Common myeloid progenitor, CD34-positive (primary cell): ENCODE results near the gene STH.
A peak's percentile ranks its signal among the peaks of the same experiment; 100 is the strongest.

Source experiments
- CTCF ChIA-PET: fragments of 350-600 bp; sonication (Branson Sonifier 250); formaldehyde crosslinking; loops from one replicate; lab custom pipeline; 2021; ENCODE audit warnings: antibody characterized with exemption; lab: Charles Lee
- POLR2A ChIA-PET: fragments of 350-600 bp; sonication (Branson Sonifier 250); formaldehyde crosslinking; loops from one replicate; lab custom pipeline; 2021; ENCODE audit warnings: antibody characterized with exemption; lab: Charles Lee
- DNase-seq, 3 donors: peaks; one replicate each; pipeline versions ENCODE4 v3.0.0 to v3.0.0-alpha.2; 2013
- H3K27ac ChIP-seq, 2 experiments: 1 replicate in 1 of 2; 2 replicates in 1 of 2; pipeline ENCODE4 v1.7.0; 2013; ENCODE audit warnings: inconsistent platforms in 2 of 2, low read length in 2 of 2, mild to moderate bottlenecking in 2 of 2, low read depth in 1 of 2, moderate library complexity in 1 of 2; ENCODE audit not compliant: severe bottlenecking in 2 of 2, insufficient read depth in 1 of 2, poor library complexity in 1 of 2
- H3K27me3 ChIP-seq, 5 experiments: replicated peaks in 2 of 5; 1 replicate in 3 of 5; 2 replicates in 2 of 5; pipeline versions ENCODE4 v1.6.1 to v1.7.0; 2013; ENCODE audit warnings: low read length in 4 of 5, mild to moderate bottlenecking in 2 of 5, moderate library complexity in 2 of 5, inconsistent platforms in 1 of 5; ENCODE audit not compliant: insufficient read depth in 5 of 5, control insufficient read depth in 4 of 5
- H3K36me3 ChIP-seq, 4 experiments: 1 replicate in 2 of 4; 2 replicates in 2 of 4; pipeline versions ENCODE4 v1.6.1 to v1.7.0; 2013; ENCODE audit warnings: low read length in 3 of 4, control low read depth in 1 of 4, mild to moderate bottlenecking in 1 of 4; ENCODE audit not compliant: control insufficient read depth in 4 of 4, insufficient read depth in 4 of 4
- H3K4me1 ChIP-seq, 4 experiments: 1 replicate in 3 of 4; 2 replicates in 1 of 4; pipeline versions ENCODE4 v1.6.1 to v1.7.1; 2013; ENCODE audit warnings: low read length in 3 of 4, mild to moderate bottlenecking in 3 of 4, control low read depth in 1 of 4, inconsistent platforms in 1 of 4, moderate library complexity in 1 of 4; ENCODE audit not compliant: control insufficient read depth in 4 of 4, insufficient read depth in 4 of 4; ENCODE audit errors: control extremely low read depth in 1 of 4
- H3K4me3 ChIP-seq, 7 experiments: 1 replicate in 4 of 7; 2 replicates in 3 of 7; pipeline versions ENCODE4 v1.5.1 to v1.7.0; 2013; ENCODE audit warnings: mild to moderate bottlenecking in 7 of 7, low read length in 6 of 7, moderate library complexity in 6 of 7, inconsistent platforms in 2 of 7, low read depth in 2 of 7, control low read depth in 1 of 7; ENCODE audit not compliant: insufficient read depth in 4 of 7, control insufficient read depth in 1 of 7; ENCODE audit errors: extremely low read depth in 1 of 7
- H3K9me3 ChIP-seq, 5 experiments: 1 replicate in 4 of 5; 2 replicates in 1 of 5; pipeline versions ENCODE4 v1.6.1 to v1.7.1; 2013; ENCODE audit warnings: low read length in 4 of 5, mild to moderate bottlenecking in 2 of 5, inconsistent platforms in 1 of 5, low read depth in 1 of 5, moderate library complexity in 1 of 5; ENCODE audit not compliant: control insufficient read depth in 4 of 5, insufficient read depth in 2 of 5; ENCODE audit errors: control extremely low read depth in 1 of 5
- WGBS: methylation state at CpG from one replicate; pipeline ENCODE4 v1.1.5; 2013; ENCODE audit not compliant: insufficient coverage; 5-methylcytosine and 5-hydroxymethylcytosine counted together

Gene STH

GRCh38 chr17:46033392-46033791 lies 34.3 kb downstream of the STH start:
- Histone ChIP-seq H3K27ac (no peak overlapping the region), H3K9me3 (no peaks in the 10 kb centered on the region), H3K4me3 (no peak overlapping the region), H3K4me1 (peaks cover 0 to 5% (median 0%) of the 10 kb centered on the region in 4 experiments), H3K36me3 (peaks cover 30 to 96% (median 77%) of the 10 kb centered on the region in 4 experiments), H3K27me3 (no peaks in the 10 kb centered on the region)
- CTCF ChIA-PET, result interaction anchor here (0.7 to 2.5 kb wide), 3 partner anchors 11 to 84 kb away, joined by 3 to 12 read pairs (median 5); no protein-coding TSS in a partner anchor
- DNase-seq, result no peak
- WGBS, result 100% methylated on average over 2 of the region's 3 CpGs
- POLR2A ChIA-PET, result interaction anchor here (0.6 kb wide), 1 partner anchor 115 kb away, joined by 3 read pairs; no protein-coding TSS in a partner anchor

GRCh38 chr17:46035112-46035818 lies 36.2 kb downstream of the STH start:
- 100% methylated on average over 1 of the region's 3 CpGs for WGBS
- ChIA-PET CTCF (interaction anchor here (1.2 to 2.5 kb wide), 4 partner anchors 9 to 152 kb away, joined by 4 to 12 read pairs (median 7); no protein-coding TSS in a partner anchor), POLR2A (no interaction called here)
- no peaks in the 10 kb centered on the region for H3K9me3 ChIP-seq
- H3K36me3 ChIP-seq, result peaks cover 38 to 99% (median 86%) of the 10 kb centered on the region in 4 experiments
- peak overlapping the region; percentile 46 to 72 for H3K27ac ChIP-seq
- H3K4me1 ChIP-seq, result peaks cover 0 to 5% (median 0%) of the 10 kb centered on the region in 4 experiments
- peak in 2 of 3 donors; percentile 76 to 80 for DNase-seq
- no peak overlapping the region for H3K4me3 ChIP-seq
- no peaks in the 10 kb centered on the region for H3K27me3 ChIP-seq

- no peak for DNase-seq
- CTCF ChIA-PET, result interaction anchor here (0.8 to 2.1 kb wide), 3 partner anchors 8 to 156 kb away, joined by 3 to 8 read pairs (median 6); partner anchors contain the start of gene KANSL1
- Histone ChIP-seq H3K4me3 (no peak overlapping the region), H3K9me3 (no peaks in the 10 kb centered on the region), H3K27me3 (no peaks in the 10 kb centered on the region), H3K27ac (no peak overlapping the region), H3K36me3 (peaks cover 42 to 95% (median 77%) of the 10 kb centered on the region in 4 experiments), H3K4me1 (peaks cover 0 to 5% (median 0%) of the 10 kb centered on the region in 4 experiments)
- 96% methylated on average over 4 of the region's 6 CpGs for WGBS
- POLR2A ChIA-PET, result no interaction called here
Observed at GRCh38 chr17:46036491-46036890, 37.4 kb downstream of the STH start.

GRCh38 chr17:46037722-46038255 lies 38.7 kb downstream of the STH start:
- Histone ChIP-seq H3K27ac (no peak overlapping the region), H3K27me3 (no peaks in the 10 kb centered on the region), H3K4me3 (no peak overlapping the region), H3K36me3 (peaks cover 40 to 92% (median 70%) of the 10 kb centered on the region in 4 experiments), H3K4me1 (peaks cover 0 to 5% (median 0%) of the 10 kb centered on the region in 4 experiments), H3K9me3 (no peaks in the 10 kb centered on the region)
- ChIA-PET POLR2A (interaction anchor here (0.6 kb wide), 1 partner anchor 173 kb away, joined by 3 read pairs; no protein-coding TSS in a partner anchor), CTCF (interaction anchor here (0.6 to 2.2 kb wide), 5 partner anchors 8 to 89 kb away, joined by 3 to 8 read pairs (median 4); no protein-coding TSS in a partner anchor)
- WGBS, result 100% methylated on average over 4 of the region's 4 CpGs
- DNase-seq, result no peak

- ChIA-PET POLR2A (no interaction called here), CTCF (interaction anchor here (0.8 to 2.2 kb wide), 5 partner anchors 10 to 175 kb away, joined by 3 to 8 read pairs (median 3); no protein-coding TSS in a partner anchor)
- Histone ChIP-seq H3K4me1 (peaks cover 0 to 5% (median 0%) of the 10 kb centered on the region in 4 experiments), H3K4me3 (no peak overlapping the region), H3K27me3 (no peaks in the 10 kb centered on the region), H3K9me3 (no peaks in the 10 kb centered on the region), H3K27ac (no peak overlapping the region), H3K36me3 (peaks cover 43 to 92% (median 70%) of the 10 kb centered on the region in 4 experiments)
- no peak for DNase-seq
- WGBS, result 100% methylated on average over 4 of the region's 6 CpGs
Observed at GRCh38 chr17:46038414-46038813, 39.4 kb downstream of the STH start.

GRCh38 chr17:46038937-46039336 lies 39.9 kb downstream of the STH start:
- no peaks in the 10 kb centered on the region for H3K9me3 ChIP-seq
- H3K4me3 ChIP-seq, result no peak overlapping the region
- H3K27ac ChIP-seq, result no peak overlapping the region
- ChIA-PET CTCF (interaction anchor here (0.8 to 2.2 kb wide), 5 partner anchors 10 to 174 kb away, joined by 3 to 8 read pairs (median 3); no protein-coding TSS in a partner anchor), POLR2A (no interaction called here)
- WGBS, result 96% methylated on average over 11 of the region's 12 CpGs
- H3K27me3 ChIP-seq, result no peaks in the 10 kb centered on the region
- DNase-seq, result no peak
- H3K4me1 ChIP-seq, result peaks cover 0 to 5% (median 0%) of the 10 kb centered on the region in 4 experiments
- H3K36me3 ChIP-seq, result peaks cover 42 to 90% (median 69%) of the 10 kb centered on the region in 4 experiments
